Posterior cingulate gyrus (tissue), 11 donors: ENCODE data around the gene GRIP1.

ENCODE experiments used
- DNase-seq, 10 donors: peaks; one replicate each; pipeline versions ENCODE4 v3.0.0 to v3.0.0-alpha.2; 2020 to 2021; ENCODE audit warnings: mixed read lengths in 3 of 10
- intact Hi-C: fragments of 100-400 bp; cut with DNase I; formaldehyde crosslinking; loops from one replicate; pipeline ENCODE4 v1.15.1; 2023

The GRIP1 gene, protein sequence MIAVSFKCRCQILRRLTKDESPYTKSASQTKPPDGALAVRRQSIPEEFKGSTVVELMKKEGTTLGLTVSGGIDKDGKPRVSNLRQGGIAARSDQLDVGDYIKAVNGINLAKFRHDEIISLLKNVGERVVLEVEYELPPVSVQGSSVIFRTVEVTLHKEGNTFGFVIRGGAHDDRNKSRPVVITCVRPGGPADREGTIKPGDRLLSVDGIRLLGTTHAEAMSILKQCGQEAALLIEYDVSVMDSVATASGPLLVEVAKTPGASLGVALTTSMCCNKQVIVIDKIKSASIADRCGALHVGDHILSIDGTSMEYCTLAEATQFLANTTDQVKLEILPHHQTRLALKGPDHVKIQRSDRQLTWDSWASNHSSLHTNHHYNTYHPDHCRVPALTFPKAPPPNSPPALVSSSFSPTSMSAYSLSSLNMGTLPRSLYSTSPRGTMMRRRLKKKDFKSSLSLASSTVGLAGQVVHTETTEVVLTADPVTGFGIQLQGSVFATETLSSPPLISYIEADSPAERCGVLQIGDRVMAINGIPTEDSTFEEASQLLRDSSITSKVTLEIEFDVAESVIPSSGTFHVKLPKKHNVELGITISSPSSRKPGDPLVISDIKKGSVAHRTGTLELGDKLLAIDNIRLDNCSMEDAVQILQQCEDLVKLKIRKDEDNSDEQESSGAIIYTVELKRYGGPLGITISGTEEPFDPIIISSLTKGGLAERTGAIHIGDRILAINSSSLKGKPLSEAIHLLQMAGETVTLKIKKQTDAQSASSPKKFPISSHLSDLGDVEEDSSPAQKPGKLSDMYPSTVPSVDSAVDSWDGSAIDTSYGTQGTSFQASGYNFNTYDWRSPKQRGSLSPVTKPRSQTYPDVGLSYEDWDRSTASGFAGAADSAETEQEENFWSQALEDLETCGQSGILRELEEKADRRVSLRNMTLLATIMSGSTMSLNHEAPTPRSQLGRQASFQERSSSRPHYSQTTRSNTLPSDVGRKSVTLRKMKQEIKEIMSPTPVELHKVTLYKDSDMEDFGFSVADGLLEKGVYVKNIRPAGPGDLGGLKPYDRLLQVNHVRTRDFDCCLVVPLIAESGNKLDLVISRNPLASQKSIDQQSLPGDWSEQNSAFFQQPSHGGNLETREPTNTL

DNA sequence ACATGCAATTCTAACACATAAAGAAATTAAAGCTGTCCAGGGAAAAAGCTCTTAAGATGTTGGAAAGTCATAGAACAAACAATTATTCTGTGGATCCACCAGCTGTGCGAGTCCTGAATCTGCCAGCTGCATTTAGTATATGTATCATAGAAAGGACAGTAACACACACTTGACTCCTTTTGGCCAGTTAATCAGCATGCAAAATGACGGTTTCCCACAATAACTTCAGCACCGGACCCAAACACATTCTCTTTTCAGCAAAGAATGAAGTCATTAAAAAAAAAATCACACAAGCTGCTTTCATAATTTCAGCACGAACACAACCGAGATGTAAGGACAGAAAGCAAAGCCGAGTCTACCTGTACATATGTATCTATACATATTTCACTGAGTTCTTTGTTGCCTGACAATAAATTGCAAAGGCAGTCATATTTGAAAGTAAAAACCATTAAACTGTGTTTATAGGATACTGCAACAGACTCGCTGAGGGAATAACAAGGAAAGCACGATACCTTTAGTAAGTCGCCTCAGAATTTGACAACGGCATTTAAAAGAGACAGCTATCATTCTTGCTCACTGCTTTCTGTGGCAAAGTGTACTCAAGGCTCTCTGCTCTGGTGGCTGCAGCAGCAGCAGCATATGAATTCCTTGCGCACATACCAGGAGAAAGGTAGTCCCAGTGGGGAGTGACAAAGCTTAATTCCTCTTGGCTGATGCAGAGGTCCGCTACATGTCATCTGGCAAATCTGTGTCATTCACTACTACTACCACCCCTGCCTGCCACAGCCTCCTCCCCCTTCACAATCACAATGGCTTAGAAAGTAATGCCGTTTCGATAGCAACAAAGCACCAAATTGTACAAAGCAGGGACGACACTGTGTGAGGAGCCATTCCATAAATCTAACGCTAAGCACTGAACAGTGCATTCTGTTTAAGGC lies at the start of gene GRIP1:
GRIP1 (minus strand) TSS at position 739 of the 938 bp plus-strand sequence; CDS start at position 567, 172 bp downstream.
- intact Hi-C loops = no loop called here
- DNase-seq = peak in 5 of 10 donors; percentile 7 to 79 (median 10)

DNA sequence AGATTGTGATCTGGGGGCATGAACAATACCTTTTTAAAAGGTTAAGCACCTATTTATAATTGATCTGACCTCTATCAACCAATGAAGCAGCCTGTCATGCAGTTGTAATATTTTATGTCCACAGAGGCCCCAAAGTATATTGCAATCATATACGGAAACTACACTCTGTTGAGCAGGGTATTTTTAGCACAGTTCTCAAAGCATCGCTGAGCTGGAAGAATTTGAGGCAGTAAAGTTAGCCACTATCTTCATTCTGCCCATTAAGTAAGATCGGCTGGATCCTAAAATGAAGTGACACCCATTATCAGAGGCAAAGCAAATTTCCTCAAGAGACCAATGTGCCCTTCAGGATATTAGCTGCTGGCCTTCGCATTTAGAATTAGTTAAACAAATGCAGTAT lies 47.7 kb upstream of the GRIP1 start:
- no peak for DNase-seq
- intact Hi-C loops = no loop called here

DNA sequence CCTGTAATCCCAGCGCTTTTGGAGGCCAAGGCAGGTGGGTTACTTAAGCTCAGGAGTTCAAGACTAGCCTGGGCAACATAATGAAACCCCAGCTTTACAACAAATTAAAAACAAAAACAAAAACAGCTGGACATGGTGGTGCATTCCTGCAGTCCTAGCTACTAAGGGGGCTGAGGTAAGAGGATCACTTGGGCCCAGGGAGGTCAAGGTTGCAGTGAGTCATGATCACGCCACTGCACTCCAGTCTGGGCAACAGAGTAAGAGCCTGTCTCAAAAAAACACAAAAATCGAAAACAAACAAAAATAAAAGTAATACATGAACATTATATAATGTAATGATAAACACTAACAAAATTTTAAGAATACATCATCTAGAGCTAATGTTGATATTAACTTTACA lies 46.2 kb upstream of the GRIP1 start:
- DNase-seq = no peak
- intact Hi-C loops = no loop called here

DNA sequence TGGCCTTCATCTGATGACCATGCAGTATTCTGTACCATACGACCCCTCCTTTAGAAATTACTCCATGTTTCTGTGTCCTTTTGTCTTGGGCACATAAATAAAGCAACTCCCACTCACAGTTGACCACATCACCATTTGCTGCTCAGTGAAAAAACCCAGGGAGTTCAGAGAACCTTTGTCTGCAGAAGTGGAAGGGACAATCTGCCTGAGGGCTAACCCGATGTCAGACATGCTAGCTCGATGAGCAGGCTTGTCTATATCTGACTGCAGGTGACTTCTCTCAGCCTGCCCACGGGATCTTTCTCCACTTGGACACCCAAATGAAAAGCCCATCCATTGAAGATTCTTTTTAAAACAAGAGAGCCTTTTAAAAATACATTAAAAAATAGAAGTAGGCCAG lies 45.7 kb upstream of the GRIP1 start:
- no peak for DNase-seq
- intact Hi-C loops = no loop called here

DNA sequence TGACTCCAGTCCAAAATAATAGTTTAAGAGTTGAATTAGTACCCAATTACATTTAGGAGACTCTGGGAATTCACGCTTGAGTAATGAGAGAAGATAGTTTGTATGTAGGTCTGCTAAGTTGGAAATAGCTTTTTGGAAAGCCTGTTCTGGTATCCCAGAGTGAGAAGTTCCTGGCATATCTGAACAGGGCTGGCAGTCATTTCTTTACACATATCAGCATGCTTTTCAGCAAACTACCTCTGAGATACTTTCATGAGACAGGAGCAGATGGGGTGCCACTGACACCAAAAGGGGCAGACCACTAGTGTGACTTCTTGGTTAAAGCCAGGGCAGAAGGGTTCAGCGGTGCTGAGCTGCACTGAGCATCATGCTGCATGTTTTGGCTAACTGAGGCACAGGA lies 45.1 kb upstream of the GRIP1 start:
- peak in 1 of 10 donors; percentile 35 for DNase-seq
- intact Hi-C loops = no loop called here

DNA sequence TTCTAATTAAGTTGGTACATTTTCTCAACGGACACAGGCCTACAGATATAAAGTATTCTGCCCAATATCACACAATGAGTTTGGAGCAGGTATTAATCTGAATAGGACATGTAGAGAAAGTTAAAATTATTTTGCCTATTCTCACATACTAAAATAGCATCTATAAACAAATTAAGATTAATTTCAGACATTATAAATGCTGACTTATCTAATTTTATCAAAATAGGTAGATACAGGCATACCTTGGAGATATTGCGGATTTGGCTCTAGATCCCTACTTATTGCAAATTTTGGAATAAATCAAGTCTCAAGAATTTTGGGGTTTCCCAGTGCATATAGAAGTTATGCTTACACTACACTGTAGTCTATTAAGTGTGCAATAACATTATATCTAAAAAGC lies 41.0 kb upstream of the GRIP1 start:
- DNase-seq = no peak
- intact Hi-C loops = loop anchor here (10.0 kb wide), 1 partner anchor 135 kb away; no protein-coding TSS in a partner anchor

DNA sequence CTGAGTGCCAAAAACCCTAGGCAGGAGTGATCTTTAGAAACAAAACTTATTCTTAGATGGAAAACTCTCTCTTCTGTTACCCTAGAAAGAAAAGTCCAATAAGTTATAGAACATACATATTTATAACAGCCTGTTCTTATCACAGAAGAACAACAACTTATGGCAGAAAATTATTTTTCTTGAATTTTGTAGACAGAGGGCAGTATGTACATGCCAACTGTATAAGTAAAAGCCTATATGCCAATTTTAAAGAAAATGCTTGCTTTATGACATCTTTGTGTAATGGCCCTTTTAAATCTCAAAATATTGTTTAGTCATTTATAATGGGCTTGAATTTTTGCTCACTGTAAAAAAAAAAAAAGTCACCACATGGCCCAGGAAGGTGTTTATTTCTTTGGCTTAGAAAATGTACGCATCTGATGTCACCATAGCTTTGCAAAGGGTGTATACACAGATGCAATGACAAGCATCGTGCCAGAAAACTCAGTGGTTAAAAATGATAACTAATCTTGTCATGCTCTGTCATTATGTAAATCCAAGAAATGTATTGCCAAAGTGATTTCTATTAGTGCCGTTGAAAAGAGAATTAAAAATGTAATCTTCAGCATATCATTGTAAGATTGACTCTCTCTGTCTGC lies 38.3 kb upstream of the GRIP1 start:
- no peak for DNase-seq
- intact Hi-C loops = loop anchor here (10.0 kb wide), 1 partner anchor 138 kb away; no protein-coding TSS in a partner anchor

DNA sequence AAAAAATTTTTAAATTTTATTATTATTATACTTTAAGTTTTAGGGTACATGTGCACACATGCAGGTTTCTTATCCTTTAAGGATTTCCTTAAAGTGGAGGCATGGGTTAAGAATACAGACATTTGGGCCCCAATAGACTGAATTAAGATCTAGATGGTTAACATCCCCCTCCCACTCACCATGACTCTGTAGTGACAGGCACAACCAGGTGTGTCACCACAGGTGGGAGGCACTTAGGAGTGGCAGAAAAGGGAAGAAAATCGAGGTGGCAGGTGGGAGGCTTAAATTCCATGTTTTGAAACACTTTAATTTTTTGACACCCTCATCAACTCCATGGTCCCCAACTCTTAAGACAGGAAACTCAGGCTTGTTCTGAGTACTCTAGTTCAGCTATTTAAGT lies 37.6 kb upstream of the GRIP1 start:
- intact Hi-C loops = loop anchor here (10.0 kb wide), 1 partner anchor 138 kb away; no protein-coding TSS in a partner anchor
- no peak for DNase-seq

DNA sequence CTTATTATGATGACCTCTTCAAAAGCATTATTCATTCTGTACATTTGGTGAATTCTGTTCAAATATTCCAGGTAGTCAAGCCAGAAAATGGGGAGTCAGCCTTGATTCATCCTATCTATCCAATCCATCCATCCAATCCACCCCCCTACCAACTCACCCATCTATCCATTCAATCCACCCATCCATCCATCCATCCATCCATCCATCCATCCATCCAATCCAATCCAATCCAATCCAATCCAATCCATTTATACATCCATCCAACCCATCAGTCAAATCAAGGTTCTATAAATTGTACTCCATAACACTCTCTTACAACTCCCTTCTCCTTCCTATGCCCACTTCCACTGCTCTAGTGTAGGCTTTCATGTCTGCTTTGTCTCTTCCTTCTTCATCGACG lies 35.8 kb upstream of the GRIP1 start:
- no peak for DNase-seq
- intact Hi-C loops = loop anchor here (10.0 kb wide), 1 partner anchor 140 kb away; no protein-coding TSS in a partner anchor

DNA sequence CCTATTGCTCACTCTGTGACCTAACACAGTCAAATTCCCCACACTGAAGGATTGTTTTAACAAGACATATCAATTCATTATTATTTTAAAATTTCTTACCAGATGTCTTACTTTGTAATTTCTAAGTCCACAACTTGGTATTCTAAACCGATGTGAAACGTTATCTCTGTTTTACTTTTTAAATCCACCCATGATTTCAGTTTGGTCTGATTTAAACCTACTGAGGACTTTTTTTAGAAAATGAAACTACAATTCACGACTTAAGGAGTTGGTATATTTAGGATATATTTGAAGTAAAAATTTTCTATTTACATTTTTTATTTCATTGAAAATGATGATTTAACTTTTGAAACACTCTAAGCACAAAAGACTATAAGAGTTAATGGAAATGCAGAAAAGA lies 35.1 kb upstream of the GRIP1 start:
- no peak for DNase-seq
- intact Hi-C loops = loop anchor here (10.0 kb wide), 1 partner anchor 141 kb away; no protein-coding TSS in a partner anchor

DNA sequence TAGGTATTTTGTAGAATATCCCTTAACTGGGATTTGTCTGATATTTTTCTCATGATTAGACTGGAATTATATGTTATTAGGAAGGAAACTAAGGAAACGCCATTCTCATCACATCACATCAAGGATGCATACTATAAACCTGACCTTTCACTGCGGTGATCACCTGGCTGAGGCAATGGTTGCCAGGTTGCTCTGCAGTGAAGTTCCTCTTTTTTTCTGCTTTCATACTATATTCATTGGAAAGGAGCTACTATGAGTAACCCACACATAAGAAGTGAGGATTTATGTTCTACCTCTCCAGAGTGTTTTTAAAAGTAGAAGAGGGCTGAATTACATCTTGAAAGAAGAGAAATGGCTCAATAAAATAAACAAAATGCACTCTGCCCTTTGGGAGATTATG lies 31.0 kb upstream of the GRIP1 start:
- intact Hi-C loops = loop anchor here (10.0 kb wide), 1 partner anchor 145 kb away; no protein-coding TSS in a partner anchor
- DNase-seq = no peak

DNA sequence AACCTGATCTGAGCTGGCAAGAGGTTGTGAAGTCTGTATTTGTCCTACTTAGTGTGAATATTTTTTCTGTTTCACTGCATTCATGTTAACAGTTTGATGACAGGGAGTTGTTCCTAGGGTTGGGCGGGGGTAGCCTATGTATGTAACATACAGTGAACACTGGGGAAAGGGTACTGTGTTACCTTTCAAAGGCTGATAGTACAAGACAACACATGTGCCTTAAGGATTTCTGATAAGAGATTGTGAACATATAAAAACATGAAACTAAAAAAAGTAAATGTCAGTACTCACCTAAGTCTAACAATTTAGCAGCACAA lies 30.5 kb upstream of the GRIP1 start:
- intact Hi-C loops = no loop called here
- DNase-seq = no peak

DNA sequence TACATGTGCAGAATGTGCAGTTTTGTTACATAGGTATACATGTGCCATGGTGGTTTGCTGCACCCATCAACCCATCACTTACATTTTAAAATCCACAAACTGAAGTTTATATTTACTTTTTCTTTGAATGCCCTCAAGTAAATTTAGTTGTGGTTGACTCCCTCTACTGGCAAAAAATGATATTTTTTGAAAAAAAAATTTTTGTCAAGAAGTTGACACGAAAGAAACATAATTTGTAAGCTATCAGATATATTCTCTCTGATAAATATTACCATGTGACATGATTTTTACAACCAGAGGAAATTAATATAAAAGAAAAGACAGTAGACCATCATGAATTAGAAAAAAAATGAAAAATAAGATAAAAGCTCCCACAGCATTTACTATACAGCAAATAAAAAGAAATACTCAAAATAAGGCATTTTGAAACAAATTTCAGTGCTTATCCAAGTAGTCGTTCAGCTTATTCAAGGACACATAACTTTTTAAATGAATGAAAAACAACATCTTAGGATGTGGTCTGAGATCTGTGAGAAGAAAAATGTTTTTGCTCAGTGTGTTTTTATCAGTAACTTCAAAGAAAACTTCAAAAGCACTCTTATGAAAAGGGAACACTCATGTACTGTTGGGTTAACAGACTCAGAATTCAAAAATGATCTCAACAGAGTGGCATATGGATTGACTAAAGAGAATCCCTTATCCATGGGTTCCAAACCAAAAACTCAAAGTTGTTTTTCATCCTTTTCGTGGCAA lies 30.0 kb upstream of the GRIP1 start:
- intact Hi-C loops = no loop called here
- DNase-seq = no peak

DNA sequence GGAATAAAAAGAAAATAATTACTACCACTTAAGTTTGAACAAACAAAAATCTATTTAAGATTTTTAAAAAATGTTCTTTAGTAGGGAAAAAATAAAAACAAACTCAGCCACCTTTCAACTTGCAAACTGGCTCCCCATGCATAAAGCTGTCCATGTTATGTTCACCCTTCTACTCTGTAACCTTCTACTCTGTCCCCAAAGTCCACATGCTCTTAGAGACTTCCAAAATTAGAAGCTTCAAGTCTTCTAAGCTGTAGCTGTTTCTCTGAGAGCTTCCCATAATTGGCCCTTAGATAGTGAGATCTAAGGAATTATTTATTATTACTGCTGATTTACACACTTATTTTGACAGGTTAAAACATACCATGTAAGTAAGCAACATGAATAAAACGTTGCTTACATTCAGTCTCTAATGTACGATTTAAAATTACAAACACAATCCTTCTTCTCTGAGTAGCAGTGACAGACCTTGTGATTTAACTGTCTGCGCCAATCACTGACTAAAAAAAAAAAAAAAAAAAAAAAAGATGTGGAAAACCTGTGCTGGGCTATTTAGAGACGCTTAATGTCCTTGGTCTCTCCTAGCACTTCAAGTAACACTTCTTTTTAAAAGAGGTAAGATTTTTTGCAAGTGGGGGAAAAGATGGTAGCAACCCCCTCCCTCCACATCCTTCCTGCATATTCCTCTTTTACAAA lies 28.3 kb upstream of the GRIP1 start:
- intact Hi-C loops = no loop called here
- DNase-seq = no peak

DNA sequence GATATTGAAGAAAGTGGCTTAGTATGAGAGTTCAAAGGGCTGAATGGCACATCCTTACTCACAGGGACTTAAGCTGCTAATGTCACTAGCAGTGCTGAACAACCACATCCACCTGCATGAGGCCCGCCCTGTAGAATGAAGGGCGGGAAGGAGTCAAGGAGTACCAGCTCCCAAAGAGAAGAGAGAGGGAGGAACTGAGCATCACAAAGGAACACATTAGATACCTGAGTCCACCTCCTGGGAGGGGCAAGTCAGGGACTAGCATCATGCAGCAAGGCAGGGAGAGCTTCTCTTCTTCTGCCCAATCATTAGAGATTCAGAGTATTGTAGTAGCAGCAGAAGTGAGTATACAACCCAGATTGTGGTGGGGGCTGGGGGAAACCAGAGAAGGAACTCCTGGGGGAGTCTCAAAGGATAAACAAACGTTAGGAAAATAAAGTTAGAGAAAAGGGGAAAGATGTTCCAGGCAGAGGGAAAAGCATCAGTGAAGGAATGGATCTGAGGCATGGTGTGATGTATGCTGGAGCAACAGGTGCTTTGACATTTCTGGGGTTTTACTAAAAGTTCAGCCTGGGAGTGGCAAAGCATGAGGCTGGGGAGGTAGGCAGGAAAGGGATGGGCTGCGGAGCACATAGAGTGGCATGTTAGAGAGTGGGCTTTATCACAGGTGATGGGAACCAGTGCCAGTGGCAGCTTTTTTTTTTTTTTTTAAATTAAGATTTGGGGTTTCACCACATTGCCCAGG lies 21.0 kb upstream of the GRIP1 start:
- intact Hi-C loops = no loop called here
- DNase-seq = no peak

DNA sequence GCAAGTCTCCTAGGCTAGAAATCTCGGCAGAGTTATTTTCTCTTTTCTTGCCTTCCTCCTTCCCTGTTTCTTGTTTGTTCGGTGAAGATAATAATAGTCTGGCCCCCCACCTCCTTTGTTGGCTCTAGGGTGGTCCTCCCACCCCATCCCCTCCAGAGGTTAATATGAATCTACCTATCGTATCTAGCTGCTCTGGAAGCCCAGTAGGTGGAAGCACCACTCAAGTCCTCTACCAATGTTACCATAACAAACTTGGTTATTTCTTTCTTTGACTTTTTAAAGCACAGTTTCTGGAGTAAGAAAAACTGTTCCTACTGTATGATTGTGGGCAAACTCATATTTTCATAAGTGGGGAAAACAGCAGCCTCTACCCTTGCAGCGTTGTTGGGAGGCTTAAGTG lies 19.7 kb upstream of the GRIP1 start:
- intact Hi-C loops = no loop called here
- DNase-seq = no peak

DNA sequence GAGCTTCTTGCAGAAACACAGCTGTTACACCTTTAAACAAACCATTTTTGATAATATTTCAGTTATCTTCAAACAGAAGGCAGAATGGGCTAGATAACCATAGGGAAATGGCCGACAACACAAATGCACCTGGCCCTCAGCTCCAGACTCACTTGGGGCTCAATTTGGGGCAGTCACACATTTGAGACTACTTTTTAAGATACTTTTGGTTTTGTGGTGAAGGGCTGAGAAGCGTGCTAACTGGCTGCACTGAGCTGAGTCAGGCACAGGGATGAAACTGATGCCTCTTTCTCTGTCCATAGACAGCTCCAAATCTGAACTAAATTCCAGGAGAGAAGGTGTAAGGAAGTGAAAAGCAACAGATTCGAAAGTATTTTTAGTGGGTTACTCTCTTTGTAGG lies 18.5 kb upstream of the GRIP1 start:
- intact Hi-C loops = no loop called here
- no peak for DNase-seq
